Stimulated activated CD8-positive, alpha-beta memory T cell treated with anti-CD3 and anti-CD28 coated beads, Interleukin-12 subunit alpha, Interleukin-12 subunit beta, amount 100 ng/mL, for 1 hour (primary cell): ENCODE data around the gene OSBPL5.
"Not testable (repeated sequence)": the region's sequence is repeated elsewhere in the genome, so short reads cannot be mapped to it uniquely, and the experiment has no call there.

Experiments
- DNase-seq: peaks from one replicate; pipeline ENCODE4 v3.0.0-alpha.2; 2020; ENCODE audit warnings: low read depth

Gene OSBPL5

DNA sequence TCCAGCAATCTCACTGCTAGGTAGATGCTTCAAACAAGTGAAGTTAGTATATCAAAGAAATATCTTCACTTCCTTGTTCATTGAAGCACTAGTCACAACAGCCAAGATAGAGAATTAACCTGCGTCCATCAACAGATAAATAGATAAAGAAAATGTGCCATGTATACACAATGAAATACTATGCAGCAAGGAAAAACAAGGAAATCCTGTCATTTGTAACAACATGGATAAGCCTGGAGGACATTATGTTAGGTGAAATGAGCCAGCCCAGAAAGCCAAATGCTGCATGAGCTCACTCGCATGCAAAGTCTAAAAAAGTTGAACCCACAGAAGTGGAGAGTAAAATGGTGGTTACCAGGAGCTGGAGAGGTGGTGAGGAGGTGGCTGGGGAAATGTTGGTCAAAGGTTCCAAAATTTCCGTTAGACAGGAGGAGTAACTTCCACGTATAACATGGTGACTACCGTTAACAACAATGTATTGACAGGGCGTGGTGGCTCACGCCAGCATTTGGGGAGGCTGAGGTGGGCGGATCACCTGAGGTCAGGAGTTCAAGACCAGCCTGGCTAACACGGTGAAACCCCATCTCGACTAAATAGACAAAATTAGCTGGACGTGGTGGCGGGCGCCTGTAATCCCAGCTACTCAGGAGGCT is 84.3 kb downstream of the OSBPL5 start:
- no peak for DNase-seq

DNA sequence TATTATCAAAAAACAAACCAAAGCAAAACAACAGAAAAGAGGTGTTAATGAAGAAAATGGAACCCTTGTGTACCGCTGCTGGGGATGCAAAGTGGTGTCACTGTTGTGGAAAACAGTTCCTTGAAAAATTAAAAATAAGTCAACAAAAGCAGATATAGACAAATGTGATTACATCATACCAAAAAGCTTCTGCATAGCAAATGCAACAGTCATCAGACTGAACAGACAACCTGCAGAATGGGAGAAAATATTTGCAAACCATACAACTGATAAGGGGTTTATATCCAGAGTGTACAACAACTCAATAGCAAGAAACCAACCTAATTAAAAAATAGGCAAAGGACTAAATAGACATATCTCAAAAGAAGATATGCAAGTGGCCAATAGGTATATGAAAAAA is 85.0 kb downstream of the OSBPL5 start:
- DNase-seq = no peak

DNA sequence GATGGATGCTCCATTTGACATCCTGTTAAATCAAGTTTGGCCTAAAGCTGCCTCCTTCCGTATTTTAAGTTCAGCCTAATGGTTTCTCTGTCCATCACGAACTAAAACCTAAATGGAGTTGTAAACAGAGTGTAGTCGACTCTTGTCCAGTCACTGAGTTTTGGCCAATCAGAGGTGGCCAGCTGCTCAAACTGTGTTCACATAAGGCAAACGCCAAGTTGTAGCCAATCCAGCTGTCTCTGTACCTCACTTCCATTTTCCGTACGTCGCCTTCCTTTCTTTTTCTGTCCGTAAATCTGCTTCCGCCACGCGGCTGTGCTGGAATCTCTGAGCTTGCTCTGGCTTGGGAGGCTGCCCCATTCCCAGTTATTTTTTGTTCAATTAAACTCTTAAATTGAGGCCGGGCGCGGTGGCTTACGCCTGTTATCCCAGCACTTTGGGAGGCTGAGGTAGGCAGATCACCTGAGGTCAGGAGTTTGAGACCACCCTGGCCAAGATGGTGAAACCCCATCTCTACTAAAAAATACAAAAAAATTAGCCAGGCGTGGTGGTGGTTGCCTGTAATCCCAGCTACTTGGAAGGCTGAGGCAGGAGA is 87.2 kb downstream of the OSBPL5 start:
- no peak for DNase-seq

DNA sequence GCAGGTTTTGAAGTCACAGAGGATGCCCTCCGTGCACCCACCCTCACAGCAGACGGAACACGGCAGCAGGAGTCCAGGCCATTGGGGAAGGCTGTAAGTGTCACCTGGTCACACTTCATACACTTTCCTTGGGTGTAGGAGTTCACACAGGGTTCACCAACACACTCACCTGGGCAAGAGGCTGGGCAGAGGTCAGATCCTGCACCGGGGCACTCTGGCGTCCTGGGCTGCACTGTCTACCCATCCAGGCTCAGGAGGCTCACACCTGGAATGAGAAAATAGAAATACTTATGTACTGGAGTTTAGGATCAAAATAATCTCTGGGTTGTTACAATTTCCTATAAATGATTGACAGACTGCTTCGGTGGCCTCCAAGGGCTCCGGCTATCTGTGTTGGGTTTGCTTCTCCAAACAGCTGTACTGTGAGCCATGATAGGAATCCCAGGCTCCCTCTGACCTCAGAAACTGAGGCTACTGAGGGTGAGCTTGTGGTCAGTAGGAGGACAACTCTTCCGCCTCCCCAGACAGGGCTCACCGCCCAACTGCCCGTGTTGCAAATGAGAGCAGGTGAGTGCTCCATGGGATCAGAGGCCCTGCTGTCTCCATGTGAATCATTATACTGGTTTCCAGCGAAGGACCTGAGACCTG is 87.8 kb downstream of the OSBPL5 start:
- no peak for DNase-seq

DNA sequence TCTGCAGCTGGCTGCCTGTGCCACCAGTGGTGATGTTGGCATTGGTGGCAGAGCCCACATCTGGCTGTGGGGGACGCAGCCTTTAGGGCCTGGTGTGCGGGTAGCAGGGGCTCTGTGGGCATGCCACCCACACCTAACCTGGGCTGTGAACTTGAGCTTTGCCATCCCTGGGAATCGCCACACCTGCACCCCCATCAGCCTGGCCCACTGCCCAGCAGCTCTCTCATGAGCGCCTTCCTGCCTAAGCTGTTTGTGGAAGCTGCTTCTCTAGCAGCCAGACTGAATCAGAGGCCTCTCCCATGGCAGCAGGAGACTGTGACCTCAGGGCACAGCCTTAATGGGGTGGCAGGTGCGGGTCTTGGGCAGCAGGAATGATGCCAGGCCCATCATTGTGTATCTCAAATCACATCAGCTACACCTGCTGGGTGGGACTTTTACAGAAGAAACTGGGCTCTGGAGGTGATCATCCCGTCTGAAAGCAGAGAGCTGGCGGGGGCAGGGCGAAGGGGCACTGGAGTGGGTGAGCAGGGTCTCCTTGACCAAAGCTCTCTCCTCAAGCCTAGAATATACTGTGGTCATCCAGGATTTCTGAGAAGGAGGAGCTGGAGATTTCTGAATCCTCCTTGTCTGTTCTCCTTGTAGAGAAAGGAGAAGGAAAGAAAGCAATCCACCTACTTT is 90.1 kb downstream of the OSBPL5 start:
- DNase-seq = no peak

GRCh38 chr11:3073029-3073435 is 92.1 kb downstream of the OSBPL5 start:
- DNase-seq = no peak

GRCh38 chr11:3069425-3069824 is 95.7 kb downstream of the OSBPL5 start:
- no peak for DNase-seq

DNA sequence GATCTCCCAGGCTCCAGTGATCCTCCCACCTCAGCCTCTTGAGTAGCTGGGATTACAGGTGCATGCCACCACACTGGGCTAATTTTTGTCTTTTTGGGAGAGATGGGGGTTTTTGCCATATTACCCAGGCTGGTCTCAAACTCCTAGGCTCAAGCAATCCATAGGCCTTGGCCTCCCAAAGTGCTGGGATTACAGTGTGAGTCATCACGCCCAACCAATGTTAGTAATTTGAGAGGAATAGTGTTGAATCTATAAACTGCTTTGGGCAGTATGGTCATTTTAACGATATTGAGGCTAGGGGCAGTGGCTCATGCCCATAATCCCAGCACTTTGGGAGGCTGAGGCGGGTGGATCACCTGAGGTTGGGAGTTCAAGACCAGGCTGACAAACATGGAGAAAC is 98.8 kb downstream of the OSBPL5 start:
- not testable (repeated sequence) for DNase-seq

DNA sequence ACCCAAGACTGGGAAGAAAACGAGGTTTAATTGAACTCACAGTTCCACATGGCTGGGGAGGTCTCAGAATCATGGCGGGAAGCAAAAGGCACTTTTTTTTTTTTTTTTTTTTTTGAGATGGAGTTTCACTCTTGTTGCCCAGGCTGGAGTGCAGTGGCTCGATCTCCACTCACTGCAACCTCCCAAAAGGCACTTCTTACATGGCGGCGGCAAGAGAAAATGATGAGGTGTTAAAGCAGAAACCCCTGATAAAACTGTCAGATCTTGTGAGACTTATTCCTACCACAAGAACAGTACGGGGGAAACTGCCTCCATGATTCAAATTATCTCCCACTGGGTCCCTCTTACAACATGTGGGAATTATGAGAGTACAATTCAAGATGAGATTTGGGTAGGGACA is 100.4 kb downstream of the OSBPL5 start:
- not testable (repeated sequence) for DNase-seq

- not testable (repeated sequence) for DNase-seq
Observed at GRCh38 chr11:3063876-3064275, 101.2 kb downstream of the OSBPL5 start.

- not testable (repeated sequence) for DNase-seq
Observed at GRCh38 chr11:3063432-3063831, 101.7 kb downstream of the OSBPL5 start.

GRCh38 chr11:3060436-3061025 is 104.6 kb downstream of the OSBPL5 start:
- no peak for DNase-seq

- DNase-seq = no peak
Observed at GRCh38 chr11:3058753-3059664, 106.1 kb downstream of the OSBPL5 start.

GRCh38 chr11:3057069-3057963 is 107.8 kb downstream of the OSBPL5 start, which contains the start of gene CARS1:
Gene CARS1, minus strand, starts transcription at chr11:3057423. Its CDS starts 56 bp downstream, at chr11:3057367.
- DNase-seq = peak; percentile 88

- DNase-seq = no peak
Observed at GRCh38 chr11:3056296-3057068, 108.6 kb downstream of the OSBPL5 start.

GRCh38 chr11:3055891-3056290 is 109.2 kb downstream of the OSBPL5 start:
- DNase-seq = no peak

DNA sequence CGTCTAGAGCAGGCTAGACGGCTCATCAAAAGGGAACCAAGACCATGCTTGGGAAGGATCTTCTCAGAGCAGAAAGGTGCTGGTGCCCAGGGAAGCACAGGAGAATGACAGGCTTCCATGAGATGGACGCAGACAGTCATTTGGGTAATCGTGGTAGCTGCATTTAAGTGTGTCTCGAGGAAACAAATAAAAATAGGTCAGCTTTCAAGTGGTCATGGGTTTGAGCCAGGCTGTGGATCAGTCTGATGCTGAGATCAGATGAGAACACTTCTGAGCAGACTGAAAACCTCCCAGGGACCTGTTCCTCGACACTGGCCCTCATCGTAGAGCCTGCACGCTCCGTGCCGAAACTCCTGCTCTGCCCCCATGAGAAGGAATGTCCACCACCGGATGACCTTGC is 112.5 kb downstream of the OSBPL5 start:
- DNase-seq = no peak

GRCh38 chr11:3052109-3052479 is 113.0 kb downstream of the OSBPL5 start:
- no peak for DNase-seq
